ENCODE data around the gene MICAL3.

GRCh38 chr22:17954200-17954859, 70.0 kb downstream of the MICAL3 start:
- TF ChIP-seq EP300 (IDR thresholded peaks at IDR 0.05) (no peak), CTCF (IDR thresholded peaks at IDR 0.05) (no peak)
